HG03342 (cell line): Measurements from ENCODE around the gene SBK2.

Experiments
- ATAC-seq: cut with Tn5 transposase; IDR thresholded peaks from one replicate; pipeline ENCODE4 v1.9.1; 2021; ENCODE audit warnings: mild to moderate bottlenecking, moderate library complexity; ENCODE audit not compliant: unreplicated experiment

Gene SBK2

DNA sequence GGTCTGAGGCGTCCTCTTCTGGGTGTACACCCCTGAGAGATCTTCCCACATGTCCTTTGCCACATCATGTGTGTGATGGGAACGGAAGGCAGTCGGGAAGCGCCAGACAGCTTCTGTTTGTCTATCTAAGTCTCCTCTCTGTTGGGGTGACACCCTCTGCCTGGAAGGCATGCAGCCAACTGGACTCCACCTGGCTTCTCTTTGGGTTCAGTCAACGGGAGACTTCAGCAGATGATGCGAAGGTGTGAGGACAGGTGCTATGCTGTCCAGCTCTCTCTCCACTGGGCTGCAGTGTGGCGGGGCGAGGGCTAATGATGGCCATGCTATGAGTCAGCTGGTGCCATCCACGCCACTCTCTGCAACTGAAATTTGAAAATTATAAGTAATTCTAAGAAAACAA is 22.8 kb upstream of the SBK2 start:
- ATAC-seq = no peak

DNA sequence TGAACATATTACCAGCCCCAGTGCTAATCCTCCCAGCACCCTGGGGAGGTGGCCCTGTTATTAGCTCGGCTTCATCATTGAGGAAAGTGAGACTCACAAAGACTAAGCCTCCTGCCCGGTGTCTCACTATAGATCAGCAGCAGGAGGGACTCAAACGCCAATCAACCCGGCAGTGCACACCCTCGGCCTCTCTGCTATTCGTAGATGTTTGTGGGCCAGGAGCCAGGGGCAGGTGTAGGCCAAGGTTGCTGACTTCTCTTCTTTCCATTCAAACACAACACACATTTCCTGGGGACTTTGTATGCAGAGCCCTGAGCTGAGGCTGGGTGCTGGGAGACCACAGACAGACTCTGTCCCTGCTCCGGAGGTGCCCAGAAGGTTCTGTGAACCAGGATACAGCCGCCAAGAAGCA is 17.8 kb upstream of the SBK2 start:
- no peak for ATAC-seq

DNA sequence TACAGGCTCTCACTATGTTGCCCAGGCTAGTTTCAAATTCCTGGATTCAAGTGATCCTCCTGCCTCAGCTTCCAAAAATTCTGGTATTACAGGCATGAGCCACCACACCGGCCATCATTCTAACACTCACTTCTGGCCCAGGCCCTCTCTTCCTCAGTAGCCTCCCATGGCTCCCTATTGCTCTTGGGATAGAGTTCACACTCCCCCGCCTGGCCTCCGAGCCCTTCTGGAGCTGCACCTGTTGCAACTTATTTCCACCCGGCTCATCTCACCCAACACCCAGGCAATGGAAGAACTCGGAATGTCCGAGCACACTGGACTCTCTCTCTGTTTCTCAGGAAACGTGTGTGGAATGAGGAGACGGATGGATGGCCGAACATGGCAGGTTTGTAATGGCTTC is 17.4 kb upstream of the SBK2 start:
- no peak for ATAC-seq

DNA sequence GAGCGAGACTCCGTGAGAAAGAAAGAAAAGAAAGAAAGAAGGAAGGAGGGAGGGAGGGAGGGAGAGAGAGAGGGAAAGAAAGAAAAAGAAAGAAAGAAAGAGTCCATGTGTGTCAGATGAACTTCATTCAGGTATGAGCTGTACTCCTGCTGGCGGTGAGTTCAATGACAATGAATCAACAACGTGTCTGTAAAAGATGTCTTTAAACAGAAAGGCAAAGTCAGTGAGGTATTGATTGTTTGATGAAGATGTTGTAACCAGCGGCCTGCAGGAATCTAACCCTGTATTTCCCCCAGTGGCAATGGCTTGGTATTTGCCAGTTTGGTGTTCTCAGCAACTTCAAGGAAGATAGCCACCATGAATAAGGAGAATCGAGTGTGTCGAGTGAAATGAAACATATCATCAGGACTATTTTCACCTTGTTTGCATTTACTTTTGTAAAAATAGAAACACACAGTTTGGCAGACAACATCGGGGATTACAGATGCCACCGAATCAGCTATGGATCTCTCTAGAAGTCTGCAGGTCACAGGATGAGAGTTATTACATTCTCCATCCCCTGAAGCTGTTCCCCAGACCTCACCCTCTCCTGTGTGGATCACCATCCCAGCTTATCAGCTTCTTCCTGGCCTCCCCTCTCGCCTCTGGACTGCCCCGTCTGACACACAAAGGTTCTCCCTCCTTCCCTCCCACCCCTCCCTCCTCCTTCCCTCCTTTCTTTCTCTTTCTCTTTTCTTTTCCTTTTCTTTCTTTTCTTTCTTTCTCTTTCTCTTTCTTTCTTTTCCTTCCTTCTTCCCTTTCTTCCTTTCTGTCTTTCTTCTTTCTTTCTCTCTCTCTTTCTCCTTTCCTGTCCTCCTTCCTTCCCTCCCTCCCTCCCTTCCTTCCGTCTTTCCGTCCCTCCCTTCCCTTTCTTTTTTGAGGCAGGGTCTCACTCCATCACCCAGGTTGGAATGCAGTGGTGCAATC is 16.6 kb upstream of the SBK2 start:
- no peak for ATAC-seq

DNA sequence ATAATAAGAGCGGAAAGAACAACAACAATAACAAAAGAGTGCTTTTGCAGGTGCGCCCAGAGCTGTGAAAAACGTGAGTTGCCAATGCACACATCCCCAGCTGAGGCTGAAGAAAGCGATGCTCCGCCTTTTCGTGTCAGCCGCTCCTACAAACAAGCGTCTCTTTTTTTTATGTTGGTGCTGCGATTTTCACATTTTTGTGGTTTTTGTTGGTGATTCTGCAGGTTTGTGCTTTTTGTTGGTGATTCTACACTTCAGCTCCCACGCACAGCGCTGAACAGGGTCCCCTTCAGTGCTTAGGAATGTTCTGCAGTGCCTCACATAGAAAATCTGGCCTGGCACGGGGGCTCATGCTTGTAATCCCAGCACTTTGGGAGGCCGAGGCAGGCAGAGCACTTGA is 15.7 kb upstream of the SBK2 start:
- ATAC-seq = no peak

DNA sequence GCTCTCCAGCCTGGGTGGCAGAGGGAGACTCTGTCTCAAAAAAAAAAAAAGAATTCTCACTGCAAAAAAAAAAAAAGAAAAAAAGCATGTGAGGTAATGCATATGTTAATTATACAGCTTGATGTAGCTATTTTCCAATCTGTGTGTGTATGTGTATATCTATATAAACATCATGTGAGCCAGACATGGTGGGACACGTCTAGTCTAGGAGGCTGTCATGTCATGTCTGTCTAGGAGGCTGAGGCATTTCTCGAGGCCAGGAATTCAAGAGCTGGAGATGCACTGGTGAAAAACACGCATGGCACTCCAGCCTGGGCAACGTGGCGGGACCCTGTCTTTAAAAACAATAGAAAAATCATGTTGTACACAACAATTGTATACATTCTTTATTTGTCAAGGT is 15.3 kb upstream of the SBK2 start:
- ATAC-seq = no peak

DNA sequence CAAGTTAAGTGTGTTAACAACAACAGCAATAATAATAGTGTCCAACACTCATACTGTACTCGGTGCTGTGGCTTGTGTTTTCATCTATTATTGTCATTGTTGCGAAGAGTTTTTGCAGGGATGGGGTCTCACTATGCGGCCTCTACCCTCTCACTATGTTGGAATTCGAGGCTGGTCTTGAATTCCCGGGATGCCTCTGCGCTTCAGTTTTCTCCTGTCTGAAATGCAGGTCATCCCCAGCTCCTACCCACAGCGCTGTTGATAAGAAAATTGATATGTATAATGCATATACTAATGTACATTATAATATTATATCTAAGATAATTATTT is 13.4 kb upstream of the SBK2 start:
- no peak for ATAC-seq

DNA sequence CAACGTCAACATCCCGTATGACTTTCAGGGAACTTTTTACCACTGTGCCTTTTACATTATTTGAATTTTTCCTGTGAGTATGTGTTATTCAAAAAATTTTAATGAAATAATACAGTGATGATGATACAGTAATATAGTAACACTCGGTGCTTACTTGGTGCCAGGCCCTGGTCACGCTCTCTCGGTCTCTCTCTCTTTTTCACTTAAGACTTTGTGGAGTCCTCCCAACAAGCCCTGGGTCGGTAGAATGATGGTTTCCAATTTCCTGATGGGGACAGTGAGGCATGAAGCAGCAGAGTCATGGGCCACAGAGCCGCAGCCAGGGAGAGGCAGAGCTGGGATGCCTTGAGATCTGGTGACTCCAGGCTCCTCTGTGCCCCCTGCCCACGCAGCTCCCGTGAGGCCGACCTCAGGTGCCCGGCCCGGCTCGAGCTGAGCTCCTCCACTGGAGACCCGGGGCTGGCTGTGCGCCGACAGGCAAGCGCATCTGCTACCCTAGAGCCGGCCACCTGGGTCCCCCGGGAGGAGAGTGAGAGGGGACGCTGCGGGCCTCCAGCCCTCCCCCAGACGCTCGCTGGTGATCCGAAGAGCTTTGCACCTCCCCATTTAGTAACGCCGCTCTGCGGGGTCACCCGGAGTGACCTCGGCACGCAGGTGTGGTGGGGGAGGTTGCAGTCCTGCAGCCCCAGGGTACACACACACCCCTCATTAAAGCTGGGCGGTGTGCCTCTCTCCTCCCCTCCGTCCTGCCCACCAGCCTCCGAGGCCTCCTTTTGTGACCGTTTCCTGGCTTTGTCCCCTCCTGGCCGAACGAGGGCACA is 12.8 kb upstream of the SBK2 start:
- ATAC-seq = no peak

DNA sequence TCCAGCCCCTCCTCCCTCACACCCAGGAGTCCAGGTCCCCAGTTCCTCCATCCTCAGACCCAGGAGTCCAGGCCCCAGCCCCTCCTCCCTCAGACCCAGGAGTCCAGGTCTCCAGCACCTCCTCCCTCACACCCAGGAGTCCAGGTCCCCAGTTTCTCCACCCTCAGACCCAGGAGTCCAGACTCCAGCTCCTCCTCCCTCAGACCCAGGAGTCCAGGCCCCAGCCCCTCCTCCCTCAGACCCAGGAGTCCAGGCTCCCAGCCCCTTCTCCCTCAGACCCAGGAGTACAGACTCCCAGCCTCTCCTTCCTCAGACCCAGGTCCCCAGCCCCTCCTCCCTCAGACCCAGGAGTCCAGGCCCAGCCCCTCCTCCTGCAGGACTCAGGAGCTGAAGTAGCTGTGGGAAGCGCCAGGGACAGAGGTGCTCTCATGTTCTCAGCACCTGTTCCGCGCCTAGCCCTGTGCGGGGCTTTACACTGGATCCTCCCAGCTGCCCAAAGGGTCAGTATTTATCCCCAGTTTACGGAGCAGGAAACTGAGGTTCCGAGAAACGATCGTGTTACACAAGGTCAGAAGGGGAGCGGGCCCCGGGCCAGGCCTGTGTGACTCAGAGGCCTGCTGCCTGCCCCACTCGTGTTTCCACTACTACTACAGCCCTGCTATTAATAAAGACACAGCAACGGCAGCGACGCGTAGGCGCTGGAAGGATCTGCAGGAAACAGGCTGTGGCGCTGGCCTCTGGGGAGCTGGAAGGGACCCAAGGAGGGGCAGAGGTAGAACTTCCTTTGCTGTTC is 10.1 kb upstream of the SBK2 start:
- no peak for ATAC-seq

DNA sequence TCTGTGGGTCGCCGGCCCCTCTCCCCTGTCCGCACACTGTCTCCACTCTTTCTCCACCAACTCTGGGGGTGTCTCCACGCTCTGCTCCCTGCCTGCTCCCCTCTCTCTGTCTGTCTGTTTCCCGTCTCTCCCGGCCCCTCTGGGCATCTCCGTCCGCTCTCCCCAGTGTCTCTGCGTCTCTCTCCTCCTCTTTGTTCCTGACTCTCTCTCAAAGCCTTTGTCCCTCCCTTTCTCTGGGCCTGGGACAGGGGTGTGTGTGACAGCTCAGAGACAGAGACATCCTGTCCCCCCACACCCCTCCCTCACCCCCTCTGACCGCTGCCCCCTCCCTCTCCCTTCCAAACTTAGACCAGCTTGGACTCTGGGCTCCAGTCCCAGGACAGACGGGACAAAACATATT is 9.1 kb upstream of the SBK2 start:
- no peak for ATAC-seq

DNA sequence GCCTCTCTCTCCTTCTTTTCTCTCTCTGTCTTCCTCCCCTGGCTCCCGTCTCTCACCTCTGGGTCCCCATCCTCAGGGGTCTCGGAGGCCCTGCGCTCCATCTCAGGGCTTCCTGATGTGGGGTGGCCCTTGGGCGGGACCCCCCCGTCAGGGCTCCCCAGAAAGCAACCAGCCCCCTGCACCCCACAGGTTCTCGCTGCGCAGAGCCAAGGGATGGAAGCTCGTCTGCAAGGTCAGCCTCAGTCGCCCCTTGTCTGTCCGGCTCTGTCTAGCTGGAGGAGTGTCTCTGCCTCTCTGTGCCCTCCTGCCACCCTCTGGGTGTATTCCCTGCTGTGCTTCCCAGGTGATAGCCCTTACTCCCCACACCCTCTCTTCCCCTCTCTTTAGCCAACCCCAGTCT is 8.5 kb upstream of the SBK2 start, which contains the start of gene SBK3:
Gene SBK3, minus strand, starts transcription at position 101 of the 400 bp plus-strand sequence. Its CDS starts 0 bp downstream, at position 101.
- ATAC-seq = no peak

DNA sequence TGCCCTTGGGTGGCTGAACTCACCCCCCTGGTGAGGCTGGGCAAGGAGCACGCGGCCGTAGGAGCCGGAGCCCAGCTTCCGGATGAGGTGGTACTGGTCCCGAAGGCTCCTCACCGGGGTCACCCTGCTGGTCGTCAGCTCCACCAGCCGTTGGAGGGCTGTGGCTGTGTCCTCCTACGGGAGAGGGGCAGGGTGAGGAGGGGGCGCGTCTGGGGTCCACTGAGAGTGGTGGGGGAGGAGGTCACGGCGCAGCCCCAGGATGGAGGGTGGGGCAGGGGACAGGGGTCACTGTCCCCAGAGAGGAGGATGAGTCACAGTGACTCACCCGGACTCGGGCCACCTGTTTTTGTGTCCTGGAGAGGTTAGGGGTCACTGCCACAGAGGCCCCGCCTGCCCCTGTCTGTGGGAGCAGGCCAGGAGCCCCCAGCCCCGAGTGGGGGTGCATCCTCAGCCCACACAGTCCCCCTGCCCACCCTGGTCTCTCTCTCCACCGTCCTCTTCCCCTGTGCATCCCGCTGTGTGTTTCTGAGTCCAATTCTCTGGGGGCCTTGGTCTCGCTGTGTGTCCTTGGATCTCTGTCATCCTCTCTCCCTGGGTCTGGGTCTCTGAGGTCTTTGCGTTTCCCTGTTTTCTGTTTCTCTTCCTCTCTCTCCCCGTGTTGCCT is 8.0 kb upstream of the SBK2 start:
- no peak for ATAC-seq

DNA sequence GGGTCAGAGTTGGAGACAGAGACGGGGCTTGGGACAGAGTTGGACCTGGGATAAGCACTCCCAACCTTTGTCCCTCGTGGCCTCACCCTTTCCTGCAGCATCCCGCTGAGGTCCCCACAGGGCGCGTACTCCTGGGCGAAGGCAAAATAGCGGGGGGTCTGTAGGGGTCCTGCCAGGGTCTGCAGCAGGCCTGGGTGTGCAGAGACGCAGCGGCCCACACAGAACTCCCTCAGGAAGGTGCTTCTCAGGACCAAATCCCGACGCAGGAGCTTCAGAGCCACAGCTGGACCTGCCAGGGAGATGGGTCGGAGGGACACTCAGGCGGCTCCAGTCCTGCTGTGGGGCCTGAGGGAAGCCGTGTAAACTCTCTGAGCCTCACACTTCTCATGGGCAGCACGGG is 7.1 kb upstream of the SBK2 start:
- no peak for ATAC-seq

DNA sequence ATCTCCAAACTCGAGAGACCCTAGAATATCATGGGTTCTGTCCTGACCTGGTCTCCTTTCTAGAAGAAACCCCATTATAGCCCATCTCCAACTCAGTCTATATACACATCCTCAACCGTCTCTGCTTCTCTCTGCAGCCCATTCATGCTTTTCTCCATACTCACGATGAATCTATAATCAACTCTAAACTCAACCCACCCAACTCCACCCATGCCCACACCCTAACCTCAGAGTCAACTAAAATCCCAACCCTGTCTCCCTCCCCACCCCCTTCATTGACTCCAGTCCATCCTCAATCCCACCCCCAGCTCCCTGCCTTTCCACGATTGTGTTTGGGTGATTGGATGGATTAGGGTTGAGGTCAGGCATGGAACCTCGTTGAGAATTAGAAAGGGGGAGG is 6.6 kb upstream of the SBK2 start:
- no peak for ATAC-seq

DNA sequence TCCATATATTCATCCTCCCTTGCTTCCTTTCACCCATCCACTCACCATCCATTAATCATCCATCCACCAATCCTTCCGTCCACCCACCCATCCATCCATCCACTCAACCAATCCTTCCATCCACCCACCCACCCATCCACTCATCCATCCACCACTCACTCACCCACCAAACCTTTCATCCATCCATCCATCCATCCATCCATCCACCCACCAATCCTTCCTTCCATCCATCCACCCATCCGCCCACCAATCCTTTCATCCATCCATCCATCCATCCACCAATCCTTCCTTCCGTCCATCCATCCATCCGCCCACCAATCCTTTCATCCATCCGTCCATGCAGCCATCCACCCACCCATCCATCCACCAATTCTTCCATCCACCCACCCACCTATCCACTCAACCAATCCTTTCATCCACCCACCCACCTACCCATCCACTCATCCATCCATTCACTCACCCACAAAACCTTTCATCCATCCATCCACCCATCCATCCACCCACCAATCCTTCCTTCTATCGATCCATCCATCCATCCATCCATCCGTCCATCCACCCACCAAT is 5.4 kb upstream of the SBK2 start:
- ATAC-seq = no peak

DNA sequence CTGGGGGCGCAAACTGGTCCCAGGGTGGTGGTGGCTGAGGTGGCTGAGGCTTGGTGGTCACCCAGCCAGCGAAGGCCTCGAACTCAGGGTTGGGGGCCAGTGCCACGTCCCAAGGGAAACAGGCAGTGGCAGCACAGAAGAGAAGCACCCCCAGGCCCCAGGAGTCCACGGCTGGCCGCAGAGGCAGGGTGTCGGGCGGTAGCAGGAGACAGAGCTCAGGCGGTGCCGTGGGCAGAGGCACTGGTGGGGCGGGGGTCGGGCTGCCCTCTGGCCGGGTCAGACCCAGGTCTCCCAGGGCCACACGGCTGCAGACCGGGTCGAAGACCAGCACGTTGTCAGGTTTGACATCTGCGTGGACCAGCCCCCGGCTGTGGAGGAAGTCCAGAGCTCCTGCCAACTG is 4.2 kb upstream of the SBK2 start:
- ATAC-seq = no peak

DNA sequence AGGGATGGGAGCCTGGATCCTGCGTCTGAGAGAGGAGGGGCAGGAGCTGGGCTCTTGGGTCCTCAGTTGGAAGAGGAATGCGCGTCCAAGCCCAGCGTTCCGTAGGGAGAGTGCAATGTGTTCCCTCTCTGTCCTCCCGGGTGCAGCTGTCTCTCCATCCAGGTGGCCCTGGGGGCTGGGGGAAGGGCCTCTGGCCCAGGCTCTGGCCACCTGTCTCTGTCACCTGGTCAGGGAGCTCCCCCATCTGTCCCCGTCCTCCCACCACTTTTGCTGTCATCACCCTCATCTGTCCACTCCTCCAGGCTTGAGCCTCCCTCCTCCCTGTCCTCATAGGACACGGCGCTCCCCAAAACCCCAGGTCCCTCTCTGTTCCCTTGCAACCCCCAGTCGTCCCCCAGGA is 3.7 kb upstream of the SBK2 start:
- no peak for ATAC-seq

DNA sequence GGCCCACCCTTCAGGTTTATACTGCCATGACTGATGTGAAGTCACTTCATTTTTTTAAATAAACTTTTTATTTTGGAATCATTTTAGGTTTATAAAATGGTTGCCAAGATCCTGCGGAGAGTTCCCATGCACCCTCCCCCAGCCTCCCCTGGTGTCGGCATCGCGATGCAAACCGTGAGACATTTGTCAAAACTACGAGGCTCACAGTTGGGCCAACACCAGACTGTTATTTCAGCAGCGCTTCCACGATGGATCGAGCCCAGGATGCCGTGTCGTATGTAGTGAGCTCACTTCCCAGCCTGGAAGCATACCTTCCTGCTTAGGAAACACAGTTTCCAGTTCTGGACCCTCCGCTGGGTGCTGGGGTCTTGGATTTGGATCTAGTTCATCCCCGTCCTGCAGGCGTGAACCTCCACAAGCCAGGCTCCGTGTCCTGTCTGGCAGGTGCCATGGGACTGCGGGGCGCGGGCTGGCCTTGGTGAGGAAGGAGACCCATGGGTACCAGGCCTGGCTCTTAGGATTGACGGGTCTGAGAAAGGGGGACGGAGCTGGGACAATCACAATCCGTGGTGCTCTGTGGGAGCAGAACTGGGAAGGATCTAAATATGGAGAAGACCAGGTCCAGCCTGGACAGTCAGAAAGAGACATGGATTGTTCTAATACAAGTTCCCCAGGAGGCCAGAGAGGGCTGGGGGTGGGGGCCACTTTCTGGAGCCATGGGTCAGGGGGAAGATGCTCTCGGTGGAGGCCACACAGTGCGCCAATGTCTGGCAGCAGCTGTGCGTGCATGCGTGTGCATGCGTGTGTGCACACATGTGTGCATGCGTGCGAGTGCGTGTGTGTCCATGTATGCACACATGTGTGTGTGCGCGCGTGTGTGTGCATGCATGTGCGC is 2.4 kb upstream of the SBK2 start:
- no peak for ATAC-seq

DNA sequence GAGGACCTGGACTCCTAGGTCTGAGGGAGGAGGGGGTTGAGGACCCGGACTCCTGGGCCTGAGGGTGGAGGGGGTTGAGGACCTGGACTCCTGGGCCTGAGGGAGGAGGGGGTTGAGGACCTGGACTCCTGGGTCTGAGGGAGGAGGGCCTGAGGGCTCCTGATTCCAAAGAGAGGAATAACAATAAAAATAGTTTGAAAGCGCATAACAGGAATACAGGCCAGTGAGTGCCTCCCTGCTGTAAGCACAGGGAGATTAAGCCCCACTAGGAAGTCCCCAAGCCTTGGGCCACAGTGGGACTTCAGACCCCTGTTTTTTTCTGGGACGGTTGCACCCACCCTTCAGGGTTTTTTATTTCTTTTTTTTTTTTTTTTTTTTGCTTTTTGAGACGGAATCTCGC is 1.2 kb upstream of the SBK2 start:
- ATAC-seq = no peak

DNA sequence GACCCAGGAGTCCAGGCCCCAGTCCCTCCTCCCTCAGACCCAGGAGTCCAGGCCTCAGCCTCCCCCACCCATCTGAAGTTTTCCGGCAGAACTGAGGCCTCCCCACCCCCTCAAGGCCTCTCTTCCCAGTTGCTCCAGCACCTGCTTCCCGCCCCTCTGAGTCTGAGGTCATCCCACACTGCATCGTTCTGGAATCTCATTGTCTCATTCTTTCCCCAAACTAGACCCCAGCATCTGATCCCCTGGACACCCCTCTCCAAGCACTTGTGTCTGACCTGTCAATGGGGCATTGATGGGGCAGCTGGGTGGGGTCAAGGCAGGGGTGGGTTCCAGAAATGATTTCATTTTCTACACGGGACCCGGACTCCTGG is 793 bp upstream of the SBK2 start:
- no peak for ATAC-seq
